Measurements from ENCODE around the gene TMPRSS2.

- no peak for TF ChIP-seq CTCF (IDR thresholded peaks at IDR 0.05)
- no peak for TF ChIP-seq POLR2A (IDR thresholded peaks at IDR 0.05)
Measured at GRCh38 chr21:41542727-41543126, 34.8 kb upstream of the TMPRSS2 start.

Measured in lower leg skin (tissue), 3 donors.